Amniotic epithelial cell (primary cell): ENCODE data around the gene NAA38.
"Not testable (repeated sequence)": the region's sequence is repeated elsewhere in the genome, so short reads cannot be mapped to it uniquely, and the experiment has no call there.

ENCODE experiments used
- DNase-seq: peaks from one replicate; pipeline ENCODE4 v3.0.0-alpha.2; 2010; ENCODE audit warnings: low read depth

NAA38 gene

DNA sequence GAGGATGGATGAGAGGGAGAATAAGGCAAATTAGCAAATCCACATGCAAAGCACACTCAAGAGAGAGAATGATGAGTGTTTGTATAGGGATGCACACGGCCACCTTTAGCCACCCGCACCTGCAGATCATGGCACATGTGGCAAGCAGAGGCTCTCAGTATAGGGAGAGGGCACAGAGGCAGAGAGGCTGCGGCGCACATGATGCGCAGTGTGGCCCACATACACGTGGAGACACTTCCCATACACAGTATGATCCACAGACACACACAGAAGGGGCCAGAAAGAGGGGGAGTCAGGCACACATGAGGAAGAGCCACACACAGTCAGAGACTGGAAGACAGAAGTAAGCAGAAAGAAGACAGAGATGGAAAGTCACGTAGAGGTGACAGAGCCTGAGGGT lies 24.7 kb upstream of the NAA38 start:
- DNase-seq, result no peak

DNA sequence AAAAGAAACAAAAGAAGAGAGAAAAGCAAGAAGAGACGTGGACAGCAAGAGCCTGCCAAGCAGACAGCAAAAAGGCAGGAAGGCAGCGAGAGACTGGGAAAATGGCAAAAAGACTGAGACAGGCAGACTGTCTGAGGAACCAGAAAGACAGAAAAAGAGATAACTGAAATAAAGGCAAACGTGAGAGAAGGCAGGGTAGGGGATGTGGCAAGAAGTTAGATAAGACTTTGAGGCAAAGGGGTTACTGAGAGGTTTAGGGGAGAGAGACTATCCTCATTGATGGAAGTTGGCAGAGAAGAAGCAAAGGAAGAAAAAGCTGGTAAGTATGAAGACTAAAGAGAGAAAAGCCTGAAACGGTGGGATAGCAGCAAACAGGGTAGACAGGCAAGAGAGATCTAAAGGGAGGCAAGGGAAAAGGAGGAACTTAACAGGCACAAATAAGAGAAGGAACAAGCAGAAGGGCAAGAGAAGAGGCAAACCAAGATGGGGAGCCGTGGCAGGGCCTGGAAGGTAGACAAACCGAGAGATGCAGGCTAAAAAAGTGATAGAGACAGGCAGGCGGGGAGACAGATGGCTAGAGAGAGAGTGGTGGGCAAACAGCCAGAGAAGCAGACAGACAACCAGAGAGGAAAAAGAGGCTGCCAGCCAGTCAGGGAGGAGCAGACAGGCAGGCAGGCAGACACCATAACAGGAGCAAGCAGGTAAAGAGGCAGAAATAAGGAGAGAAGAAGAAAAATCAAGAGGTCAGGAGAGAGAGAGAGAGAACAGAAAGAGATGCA lies 24.1 kb upstream of the NAA38 start:
- DNase-seq, result peak; percentile 52

DNA sequence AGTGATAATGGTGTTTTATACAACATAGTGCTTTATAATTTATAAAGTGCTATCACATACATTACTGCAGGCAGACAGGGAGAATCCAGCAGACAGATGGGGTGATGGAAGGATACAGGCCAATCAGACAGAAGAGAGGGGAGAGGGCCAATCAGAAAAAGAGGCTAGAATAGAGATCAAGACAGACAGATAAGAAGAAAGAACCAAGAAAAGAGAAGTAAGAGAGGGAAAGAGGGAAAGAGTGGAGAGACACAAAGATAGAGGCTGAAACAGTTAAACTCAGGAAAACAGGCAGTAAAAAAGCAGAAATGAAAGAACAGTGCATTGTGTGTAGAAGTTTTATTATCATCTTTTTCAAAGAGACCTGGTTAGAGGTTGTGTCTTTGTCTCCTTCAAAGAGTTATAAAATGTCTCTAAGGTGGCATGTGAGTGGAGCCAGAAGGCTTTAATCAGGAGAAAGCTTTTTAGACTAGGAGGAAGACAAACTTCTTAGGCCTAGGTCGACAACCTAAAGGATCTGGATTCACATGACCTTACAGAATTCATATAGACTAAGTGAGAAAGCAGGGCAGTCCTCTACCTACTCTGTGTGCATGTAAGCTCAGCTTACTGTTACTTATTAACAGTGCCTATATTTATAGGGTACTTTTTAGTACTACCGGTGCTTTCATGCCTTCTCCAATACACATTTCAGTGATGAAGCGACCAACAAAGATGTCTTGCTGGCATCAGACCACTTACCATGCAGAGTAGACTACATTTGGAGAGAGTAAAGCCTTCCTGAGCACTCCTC lies 22.9 kb upstream of the NAA38 start:
- DNase-seq, result no peak

DNA sequence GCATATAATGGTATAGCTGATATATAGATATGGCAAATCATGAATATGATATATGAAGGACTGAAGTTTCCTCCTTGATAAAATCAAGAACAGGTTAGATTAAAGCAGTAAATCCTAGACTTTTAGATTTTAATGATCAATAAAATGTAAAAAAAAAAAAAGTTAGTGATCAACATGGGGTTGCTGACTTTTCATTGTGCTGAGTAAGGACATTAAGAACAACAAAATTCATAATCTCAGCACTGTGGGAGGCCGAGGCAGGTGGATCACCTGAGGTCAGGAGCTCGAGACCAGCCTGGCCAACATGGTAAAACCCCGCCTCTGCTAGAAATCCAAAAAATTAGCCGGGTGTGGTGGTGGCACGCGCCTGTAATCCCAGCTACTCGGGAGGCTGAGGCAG lies 20.9 kb upstream of the NAA38 start:
- DNase-seq, result no peak

DNA sequence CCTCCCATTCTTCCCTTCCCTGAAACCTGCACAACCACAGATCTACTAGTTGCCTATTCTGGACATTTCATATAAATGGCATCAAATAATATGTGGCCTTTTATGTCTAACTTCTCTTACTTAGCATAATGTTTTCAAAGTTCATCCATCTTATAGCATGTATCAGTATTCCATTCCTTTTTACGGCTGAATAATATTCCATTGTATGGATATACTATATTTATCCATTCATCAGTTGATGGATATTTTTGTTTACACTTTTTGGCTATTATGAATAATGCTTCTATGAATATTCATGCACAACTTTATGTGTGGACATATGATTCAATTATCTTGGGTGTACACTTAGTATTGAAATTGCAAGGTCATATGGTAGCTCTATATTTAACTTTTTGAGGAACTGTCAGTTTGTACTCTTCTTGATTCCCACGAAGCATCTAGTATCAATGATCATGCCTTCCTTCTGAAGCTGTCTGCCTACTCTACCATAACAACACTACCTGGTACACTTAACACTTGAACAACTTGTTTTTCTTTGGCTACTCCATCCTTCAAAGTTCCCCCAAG lies 18.5 kb upstream of the NAA38 start:
- no peak for DNase-seq

DNA sequence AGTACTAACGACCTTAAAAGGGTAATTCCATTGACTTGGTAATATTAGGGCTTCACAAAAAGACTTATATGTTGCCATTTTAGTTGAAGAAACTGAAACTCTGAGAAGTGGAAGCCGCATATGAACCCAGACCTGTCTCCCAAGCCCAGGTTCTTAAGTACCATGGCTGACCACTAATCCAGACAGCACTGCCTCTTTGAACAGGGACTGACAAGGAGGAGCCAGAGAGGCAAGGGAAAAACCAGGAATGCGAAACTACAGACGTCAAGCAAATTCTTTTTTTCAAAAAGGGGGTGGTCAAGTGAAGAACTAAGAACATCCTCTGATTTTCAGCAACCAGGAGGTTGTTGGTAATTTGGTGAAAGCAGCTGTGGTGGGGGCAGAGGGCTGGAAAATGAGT lies 15.7 kb upstream of the NAA38 start:
- peak; percentile 86 for DNase-seq

DNA sequence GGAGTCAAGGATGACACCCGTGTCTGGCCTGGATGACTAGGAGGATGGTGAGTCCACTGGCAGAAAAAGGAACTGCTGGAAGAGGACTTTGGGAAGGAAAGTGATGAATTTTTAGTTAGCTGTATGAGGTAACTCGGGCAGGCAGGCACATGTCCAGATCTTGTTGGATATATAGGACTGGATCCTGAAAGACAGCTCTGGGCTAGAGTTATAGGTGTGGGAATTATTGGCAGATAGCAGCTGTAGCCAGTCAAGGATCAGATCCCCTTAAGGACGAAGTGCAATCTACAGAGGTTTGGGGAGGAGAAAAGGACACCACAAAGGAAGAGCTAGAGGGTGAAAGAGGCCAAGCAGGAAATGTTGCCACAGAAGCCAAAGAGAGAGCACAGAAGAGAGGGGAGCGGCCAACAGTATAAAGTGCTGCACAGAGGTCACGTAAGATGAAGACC lies 10.5 kb upstream of the NAA38 start:
- DNase-seq, result no peak

DNA sequence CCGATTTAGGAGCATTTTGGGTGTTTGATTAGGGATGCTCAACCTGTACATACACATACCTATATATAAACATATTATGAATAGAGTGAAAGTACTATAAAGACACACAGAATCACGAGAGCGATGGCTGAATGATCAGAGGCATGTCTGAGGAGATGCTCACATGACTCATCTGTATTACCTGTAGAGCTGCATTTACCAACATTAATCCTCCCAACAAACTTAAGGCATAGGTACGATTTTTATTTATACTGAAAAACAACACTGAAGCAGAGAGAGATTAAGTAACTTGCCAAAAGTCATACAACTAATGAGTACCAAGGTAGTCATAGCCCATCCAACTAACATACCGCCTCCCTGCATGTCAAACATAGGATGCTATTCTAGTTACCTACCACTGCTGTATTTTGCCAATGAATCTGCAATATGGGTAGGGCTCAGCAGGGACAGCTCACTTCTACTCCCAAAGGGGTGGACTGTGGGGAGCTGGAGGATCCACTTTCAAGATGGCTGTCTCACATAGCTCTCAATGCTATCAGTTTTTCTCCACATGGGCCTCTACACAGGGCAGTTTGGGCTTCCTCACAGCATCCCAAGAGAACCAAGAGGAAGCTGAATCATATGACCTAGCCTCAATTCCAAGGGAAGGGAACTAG lies 7.8 kb upstream of the NAA38 start:
- no peak for DNase-seq

DNA sequence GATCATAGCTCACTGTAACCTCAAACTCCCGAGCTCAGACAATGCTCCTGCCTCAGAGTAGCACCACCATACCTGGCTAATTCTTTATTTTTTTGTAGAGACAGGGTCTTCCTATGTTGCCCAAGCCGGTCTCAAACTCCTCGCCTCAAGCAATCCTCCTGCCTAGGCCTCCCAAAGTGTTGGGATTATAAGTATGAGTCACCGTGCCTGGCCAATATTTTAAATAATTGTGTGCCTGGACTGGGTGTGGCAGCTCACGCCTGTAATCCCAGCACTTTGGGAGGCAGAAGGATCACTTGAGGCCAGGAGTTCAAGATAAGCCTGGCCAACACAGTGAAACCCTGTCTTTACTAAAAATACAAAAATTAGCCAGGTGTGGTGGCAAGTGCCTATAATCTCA lies 7.0 kb upstream of the NAA38 start:
- not testable (repeated sequence) for DNase-seq

DNA sequence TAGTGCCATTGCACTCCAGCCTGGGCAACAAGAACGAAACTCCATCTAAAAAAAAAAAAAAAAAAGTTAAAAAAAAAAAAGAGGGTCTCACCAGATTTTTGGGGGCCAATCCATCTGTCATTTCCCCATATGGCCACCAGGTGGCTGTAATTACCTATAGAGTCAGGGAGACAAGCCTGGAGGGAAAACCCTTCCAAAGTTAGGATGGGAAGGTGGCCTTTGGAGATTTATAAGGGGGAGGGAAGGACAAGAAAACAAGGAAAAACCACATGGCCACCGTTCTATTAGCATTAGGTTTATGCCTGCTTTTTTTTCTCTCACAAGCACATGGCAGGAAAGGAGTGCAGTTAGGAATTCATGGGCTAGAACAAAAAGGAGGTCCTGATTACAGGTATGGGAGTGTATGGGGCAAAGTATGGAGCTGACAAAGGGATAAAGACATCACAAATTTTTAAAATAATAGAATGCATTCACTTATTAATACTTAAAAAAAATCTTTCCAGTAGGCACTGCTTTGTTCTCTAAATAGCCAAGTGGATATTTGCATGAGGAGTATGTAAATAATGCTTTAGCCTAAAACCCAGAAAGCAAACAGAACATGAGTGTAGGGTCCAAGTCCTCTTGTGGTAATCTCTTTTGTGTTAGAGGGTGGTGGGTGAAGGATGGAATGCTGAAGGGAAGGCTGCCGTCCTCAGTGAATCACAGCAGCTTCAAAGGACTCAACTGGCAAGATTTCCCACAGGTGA lies 5.5 kb upstream of the NAA38 start:
- DNase-seq, result peak; percentile 56

DNA sequence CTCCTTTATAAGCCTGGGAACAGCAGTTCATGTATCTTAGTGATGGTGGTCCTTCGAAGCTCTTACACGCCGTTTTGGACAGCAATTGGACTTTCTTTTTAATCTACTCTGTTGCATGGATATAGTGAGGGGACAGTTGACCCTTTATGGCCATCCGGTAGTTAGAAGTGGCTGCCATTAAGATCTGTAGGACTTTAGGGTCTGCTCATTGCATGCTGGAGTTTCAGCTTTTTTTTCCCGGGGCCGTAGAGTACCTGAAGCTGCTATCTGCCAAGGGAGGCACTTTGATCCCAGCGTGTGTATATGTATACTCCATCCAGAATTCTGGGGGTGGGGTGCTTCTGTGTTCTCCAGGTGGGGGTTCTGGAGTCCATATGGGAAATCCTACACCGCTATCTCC lies 1.7 kb upstream of the NAA38 start:
- DNase-seq, result no peak

DNA sequence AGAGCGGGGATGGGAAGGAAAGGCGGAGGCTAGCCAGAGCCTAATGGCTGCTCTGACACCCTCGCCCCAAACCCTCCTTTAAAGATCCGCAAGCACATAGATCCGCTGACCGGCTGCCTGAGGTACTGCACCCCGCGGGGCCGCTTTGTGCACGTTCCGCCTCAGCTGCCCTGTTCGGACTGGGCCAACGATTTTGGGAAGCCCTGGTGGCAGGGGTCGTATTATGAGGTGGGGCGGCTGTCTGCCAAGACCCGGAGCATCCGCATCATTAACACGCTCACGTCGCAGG lies 1.1 kb upstream of the NAA38 start:
- no peak for DNase-seq

DNA sequence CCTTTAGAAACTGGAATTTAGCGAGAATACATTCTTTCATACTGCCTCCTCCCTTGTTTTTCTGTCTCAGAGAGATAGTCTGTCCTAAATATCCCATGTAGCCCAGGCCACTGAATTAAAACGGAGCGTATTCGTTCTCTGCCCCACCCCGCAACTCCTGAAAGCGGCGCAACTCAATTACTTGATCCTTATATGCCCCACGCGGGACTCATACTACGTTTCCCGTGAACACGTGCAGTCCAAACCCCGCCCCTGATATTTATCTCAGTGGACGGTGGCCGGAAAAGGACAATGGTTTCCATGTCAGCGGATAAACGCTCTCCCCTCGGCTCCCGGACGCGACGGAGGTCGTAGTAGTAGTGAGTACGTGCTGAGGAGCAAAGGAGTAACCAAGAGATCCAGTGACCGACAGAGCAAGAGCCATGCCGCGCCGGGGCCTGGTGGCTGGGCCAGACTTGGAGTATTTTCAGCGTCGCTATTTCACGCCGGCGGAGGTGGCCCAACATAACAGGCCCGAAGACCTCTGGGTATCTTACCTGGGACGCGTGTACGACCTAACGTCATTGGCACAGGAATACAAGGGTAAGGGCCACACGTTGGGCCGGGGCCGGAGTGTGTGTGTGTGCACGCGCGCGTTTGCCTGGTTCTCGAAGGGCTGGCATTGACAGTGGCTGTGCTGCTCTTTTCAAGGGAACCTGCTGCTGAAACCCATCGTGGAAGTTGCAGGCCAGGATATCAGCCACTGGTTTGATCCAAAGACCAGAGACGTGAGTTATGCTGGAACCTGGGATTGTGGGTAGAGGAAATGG lies 558 bp upstream of the NAA38 start, which contains the start of gene CYB5D1:
Gene CYB5D1 (plus strand): TSS at position 291 of the 809 bp plus-strand sequence. CDS start 132 bp downstream, at position 423.
- peak; percentile 89 for DNase-seq

DNA sequence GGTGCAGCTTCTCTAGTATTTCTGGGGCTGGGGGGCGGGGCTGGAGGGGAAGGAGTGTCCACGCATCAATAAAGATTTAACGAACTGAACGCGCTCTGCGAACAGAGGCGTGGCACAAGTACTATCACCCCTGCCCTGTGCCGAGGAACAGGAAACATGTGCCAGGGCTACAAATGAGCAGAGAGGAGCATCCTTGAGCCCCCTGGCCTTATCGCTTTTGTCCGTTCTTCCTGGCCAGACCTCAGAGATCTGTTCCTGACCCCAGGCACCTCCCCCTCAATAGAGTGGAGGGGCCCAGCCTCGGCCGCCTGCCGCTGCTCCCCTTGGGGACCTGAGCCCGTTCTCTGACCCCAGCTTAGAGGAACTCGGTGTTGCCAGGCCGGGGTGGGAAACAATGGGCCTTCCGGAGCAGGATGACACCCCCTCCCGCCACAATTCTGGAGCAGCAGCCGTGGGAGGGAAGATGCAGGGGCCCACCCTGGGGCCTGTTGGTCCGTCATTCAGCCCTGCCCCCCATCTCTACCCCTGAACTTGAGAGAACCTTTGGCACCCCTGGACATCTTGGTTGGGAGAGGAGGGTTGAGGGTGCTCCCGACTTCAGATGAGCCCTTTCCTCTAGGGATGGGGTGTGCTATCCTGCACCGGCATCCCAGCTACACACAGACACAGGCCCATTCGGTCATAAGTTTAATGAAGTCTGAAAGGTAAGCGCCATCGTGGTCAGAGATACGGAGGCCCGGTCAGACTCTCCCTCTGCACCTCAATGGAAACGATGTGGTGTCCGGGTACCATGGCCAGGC lies 1.1 kb downstream of the NAA38 start:
- DNase-seq, result peak; percentile 62

DNA sequence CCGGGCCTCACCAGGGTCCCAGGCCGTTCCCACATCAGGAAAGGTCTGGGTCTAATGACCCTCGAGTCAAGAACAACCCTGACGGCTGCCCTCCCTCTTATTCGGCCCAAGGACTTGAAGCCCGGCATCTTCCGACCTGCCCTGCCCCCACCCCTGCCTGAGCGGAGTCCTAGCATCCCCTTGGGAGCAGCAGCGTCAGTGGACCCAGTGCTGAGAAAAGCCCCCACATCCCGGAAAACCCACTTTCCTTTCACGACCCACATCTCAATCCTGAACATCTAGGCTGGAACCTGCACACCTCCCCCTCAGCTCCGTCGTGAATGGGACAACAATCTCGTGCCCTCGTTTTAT lies 1.7 kb downstream of the NAA38 start:
- DNase-seq, result no peak

DNA sequence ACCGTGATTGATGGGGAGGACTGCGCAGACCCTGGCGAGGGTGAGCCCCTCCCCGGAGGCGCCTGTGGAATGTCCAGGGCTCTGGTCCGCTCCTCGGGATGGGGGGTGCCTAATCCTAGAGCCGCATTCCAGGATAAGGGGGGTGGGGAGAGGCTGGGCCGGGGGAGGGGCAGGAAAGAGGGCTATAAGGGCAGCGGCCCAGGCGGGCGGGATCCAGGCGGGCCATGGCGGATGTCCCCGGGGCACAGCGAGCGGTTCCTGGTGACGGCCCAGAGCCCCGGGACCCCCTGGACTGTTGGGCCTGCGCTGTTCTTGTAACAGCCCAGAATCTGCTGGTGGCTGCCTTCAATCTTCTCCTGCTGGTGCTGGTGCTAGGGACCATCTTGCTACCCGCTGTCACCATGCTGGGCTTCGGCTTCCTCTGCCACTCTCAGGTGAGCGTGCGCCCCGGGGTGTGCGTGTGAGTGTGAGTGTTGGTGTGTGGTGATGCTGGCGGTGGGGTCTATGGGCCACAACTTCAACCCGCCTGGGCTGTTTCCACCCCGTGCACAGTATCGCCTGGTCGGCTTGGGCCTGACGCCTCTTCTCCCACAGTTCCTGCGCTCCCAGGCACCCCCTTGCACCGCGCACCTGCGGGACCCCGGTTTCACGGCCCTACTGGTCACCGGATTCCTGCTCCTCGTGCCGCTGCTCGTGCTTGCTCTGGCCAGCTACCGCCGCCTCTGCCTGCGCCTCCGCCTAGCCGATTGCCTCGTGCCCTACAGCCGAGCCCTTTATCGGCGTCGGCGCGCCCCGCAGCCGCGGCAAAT lies 2.3 kb downstream of the NAA38 start, which contains the start of gene TMEM88:
Gene TMEM88 (plus strand): TSS at position 216 of the 809 bp plus-strand sequence. CDS start 9 bp downstream, at position 225.
- peak; percentile 85 for DNase-seq

DNA sequence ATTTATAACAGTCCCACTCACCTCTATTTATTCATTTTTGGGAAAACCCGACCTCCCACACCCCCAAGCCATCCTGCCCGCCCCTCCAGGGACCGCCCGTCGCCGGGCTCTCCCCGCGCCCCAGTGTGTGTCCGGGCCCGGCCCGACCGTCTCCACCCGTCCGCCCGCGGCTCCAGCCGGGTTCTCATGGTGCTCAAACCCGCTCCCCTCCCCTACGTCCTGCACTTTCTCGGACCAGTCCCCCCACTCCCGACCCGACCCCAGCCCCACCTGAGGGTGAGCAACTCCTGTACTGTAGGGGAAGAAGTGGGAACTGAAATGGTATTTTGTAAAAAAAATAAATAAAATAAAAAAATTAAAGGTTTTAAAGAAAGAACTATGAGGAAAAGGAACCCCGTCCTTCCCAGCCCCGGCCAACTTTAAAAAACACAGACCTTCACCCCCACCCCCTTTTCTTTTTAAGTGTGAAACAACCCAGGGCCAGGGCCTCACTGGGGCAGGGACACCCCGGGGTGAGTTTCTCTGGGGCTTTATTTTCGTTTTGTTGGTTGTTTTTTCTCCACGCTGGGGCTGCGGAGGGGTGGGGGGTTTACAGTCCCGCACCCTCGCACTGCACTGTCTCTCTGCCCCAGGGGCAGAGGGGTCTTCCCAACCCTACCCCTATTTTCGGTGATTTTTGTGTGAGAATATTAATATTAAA lies 3.1 kb downstream of the NAA38 start:
- DNase-seq, result no peak

DNA sequence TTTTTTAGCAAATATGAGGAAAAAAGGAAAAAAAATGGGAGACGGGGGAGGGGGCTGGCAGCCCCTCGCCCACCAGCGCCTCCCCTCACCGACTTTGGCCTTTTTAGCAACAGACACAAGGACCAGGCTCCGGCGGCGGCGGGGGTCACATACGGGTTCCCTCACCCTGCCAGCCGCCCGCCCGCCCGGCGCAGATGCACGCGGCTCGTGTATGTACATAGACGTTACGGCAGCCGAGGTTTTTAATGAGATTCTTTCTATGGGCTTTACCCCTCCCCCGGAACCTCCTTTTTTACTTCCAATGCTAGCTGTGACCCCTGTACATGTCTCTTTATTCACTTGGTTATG lies 3.7 kb downstream of the NAA38 start:
- peak; percentile 30 for DNase-seq
